Activated naive CD4-positive, alpha-beta T cell treated with anti-CD3 and anti-CD28 coated beads, Interleukin-2, amount 10 ng/mL, durations not matched to agents 7 days and 5 days (primary cell): ENCODE data around the gene AJM1.
"Not testable (repeated sequence)": the region's sequence is repeated elsewhere in the genome, so short reads cannot be mapped to it uniquely, and the experiment has no call there.

Source experiments
- CTCF ChIA-PET: fragments of 350-600 bp; sonication (Branson Sonifier 250); formaldehyde crosslinking; loops from one replicate; lab custom pipeline; 2021; ENCODE audit warnings: antibody characterized with exemption; lab: Charles Lee
- DNase-seq: peaks from one replicate; pipeline ENCODE4 v3.0.0-alpha.2; 2020
- H3K27ac Mint-ChIP-seq: one replicate; pipeline ENCODE4 v1.8.0; 2021; ENCODE audit warnings: mild to moderate bottlenecking, moderate library complexity, mixed read lengths
- H3K27me3 Mint-ChIP-seq: one replicate; pipeline ENCODE4 v1.8.0; 2021; ENCODE audit warnings: mild to moderate bottlenecking, mixed read lengths
- H3K36me3 Mint-ChIP-seq: one replicate; pipeline ENCODE4 v1.8.0; 2021; ENCODE audit warnings: mixed read lengths
- H3K4me1 Mint-ChIP-seq: one replicate; pipeline ENCODE4 v1.8.0; 2021; ENCODE audit warnings: mixed read lengths
- H3K4me3 Mint-ChIP-seq: one replicate; pipeline ENCODE4 v1.8.0; 2021; ENCODE audit warnings: mild to moderate bottlenecking, moderate library complexity, mixed read lengths
- H3K9me3 Mint-ChIP-seq: one replicate; pipeline ENCODE4 v1.8.0; 2021; ENCODE audit warnings: mixed read lengths

The AJM1 gene

DNA sequence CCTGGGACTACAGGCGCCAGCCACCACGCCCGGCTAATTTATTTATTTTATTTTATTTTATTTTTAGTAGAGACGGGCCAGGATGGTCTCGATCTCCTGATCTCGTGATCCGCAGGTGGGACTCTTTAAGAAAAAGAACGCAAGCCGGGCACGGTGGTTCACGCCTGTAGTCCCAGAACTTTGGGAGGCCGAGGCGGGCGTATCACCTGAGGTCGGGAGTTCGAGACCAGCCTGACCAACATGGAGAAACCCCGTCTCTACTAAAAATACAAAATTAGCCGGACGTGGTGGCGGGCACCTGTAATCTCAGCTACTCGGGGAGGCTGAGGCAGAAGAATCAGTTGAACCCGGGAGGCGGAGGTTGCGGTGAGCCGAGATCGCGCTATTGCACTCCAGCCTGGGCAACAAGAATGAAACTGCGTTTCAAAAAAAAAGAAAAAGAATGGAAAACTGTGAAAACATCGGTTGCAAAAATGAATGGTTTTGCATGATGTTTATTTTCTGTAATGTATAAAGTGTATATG is 24.7 kb downstream of the AJM1 start:
- CTCF ChIA-PET, H3K27me3 Mint-ChIP-seq, DNase-seq, H3K9me3 Mint-ChIP-seq: not testable (repeated sequence)
- peak overlapping the region; percentile 76 for H3K27ac Mint-ChIP-seq
- H3K4me3 Mint-ChIP-seq: peak overlapping the region; percentile 71
- peaks cover 21% of the 10 kb centered on the region for H3K4me1 Mint-ChIP-seq
- H3K36me3 Mint-ChIP-seq: peaks cover 19% of the 10 kb centered on the region

DNA sequence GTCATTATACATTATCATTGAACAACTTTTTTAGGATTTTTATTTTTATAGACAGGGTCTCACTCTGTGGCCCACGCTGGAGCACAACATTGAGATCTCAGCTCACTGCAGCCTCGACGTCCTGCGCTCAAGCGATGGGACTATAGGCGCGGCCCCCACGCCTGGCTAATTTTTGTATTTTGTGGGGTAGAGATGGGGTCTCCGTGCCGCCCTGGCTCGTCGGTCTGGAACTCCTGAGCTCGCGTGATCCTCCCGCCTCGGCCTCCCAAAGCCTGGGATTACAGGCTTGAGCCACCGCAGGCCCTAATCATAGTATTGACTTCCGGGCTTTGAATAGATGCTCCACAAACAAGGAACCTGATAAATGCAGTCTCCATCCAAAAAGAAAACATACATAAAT is 25.2 kb downstream of the AJM1 start:
- H3K4me1 Mint-ChIP-seq: peaks cover 21% of the 10 kb centered on the region
- peaks cover 16% of the 10 kb centered on the region for H3K36me3 Mint-ChIP-seq
- peaks cover 3% of the 10 kb centered on the region for H3K9me3 Mint-ChIP-seq
- no peaks in the 10 kb centered on the region for H3K27me3 Mint-ChIP-seq
- CTCF ChIA-PET: no interaction called here
- DNase-seq: no peak
- no peak overlapping the region for H3K27ac Mint-ChIP-seq
- peak overlapping the region; percentile 71 for H3K4me3 Mint-ChIP-seq

DNA sequence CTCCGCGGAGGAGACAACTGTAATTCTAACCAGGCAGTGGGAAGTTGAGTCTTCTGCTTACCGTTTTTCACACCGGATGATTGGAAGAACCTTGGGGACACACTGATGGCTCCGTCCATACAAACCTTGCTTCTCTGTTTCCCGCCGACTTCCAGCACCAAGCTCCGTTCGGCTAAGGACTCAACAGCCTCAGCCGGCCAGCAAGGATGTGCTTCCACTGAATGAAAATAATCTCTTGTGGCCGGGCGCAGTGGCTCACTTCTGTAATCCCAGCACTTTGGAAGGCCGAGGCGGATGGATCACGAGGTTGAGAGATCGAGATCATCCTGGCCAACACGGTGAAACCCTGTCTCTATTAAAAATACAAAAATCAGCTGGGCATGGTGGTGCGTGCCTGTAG is 25.6 kb downstream of the AJM1 start:
- DNase-seq: no peak
- H3K4me3 Mint-ChIP-seq: peak overlapping the region; percentile 54
- H3K27ac Mint-ChIP-seq: no peak overlapping the region
- H3K36me3 Mint-ChIP-seq: peaks cover 16% of the 10 kb centered on the region
- H3K9me3 Mint-ChIP-seq: peaks cover 6% of the 10 kb centered on the region
- H3K27me3 Mint-ChIP-seq: no peaks in the 10 kb centered on the region
- peaks cover 21% of the 10 kb centered on the region for H3K4me1 Mint-ChIP-seq
- CTCF ChIA-PET: no interaction called here

DNA sequence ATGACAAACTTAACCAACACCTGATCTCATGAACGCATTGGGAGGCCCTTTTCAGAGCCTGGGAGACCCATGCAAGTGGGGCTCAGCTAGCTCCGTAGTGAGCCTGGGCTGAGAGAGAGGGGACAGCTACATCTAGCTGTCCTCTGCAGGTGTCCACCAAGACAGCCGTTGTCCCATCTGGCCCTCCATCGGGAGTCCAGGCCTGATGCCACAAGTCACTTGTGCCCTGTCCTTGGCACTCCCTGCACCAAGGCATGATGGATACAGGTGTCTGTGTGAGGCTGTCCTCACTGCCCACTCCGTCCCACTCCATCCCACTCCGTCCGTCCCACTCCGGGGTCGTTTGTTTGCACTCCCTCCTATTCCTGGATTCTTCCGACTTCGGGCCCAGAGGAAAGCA is 26.4 kb downstream of the AJM1 start:
- no peak overlapping the region for H3K27ac Mint-ChIP-seq
- peaks cover 6% of the 10 kb centered on the region for H3K9me3 Mint-ChIP-seq
- CTCF ChIA-PET: no interaction called here
- no peak for DNase-seq
- H3K27me3 Mint-ChIP-seq: no peaks in the 10 kb centered on the region
- peak overlapping the region; percentile 63 for H3K4me3 Mint-ChIP-seq
- peaks cover 12% of the 10 kb centered on the region for H3K36me3 Mint-ChIP-seq
- H3K4me1 Mint-ChIP-seq: peaks cover 21% of the 10 kb centered on the region

DNA sequence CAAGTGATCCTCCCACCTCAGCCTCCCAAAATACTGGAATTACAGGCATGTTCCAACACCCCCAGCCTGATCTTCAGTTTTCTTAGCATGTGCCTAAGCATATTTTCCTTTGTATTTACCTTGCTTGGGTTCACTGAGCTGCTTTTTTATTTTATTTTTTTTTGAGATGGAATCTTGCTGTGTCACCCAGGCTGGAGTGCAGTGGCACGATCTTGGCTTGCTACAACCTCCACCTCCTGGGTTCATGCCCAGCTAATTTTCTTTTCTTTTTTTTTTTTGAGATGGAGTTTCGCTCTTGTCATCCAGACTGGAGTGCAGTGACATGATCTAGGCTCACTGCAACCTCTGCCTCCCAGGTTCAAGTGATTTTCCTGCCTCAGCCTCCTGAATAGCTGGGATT is 27.3 kb downstream of the AJM1 start:
- not testable (repeated sequence) for H3K27me3 Mint-ChIP-seq, H3K9me3 Mint-ChIP-seq, H3K4me3 Mint-ChIP-seq, DNase-seq, H3K36me3 Mint-ChIP-seq, H3K27ac Mint-ChIP-seq
- CTCF ChIA-PET: interaction anchor here (1.5 kb wide), 1 partner anchor 12 kb away, joined by 3 read pairs; no protein-coding TSS in a partner anchor
- peaks cover 12% of the 10 kb centered on the region for H3K4me1 Mint-ChIP-seq

DNA sequence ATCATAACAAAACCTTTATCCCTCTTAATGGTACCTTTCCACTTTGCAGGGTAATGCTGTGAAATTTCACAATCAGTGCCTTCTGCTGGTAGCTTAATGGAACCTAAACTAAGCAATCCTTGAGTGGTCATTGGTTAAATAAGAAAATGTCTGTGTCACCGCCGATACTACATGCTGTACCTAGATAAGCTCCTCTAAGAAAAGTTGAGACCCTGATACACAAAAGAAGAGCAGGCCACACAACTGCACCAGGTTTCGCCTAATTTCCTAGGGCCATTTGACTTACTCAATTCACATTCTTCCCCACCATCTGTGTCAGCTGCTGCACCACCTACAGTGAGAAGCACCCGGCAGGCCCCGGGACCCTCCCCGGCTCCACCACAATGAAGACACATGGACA is 32.9 kb downstream of the AJM1 start:
- CTCF ChIA-PET: no interaction called here
- no peak overlapping the region for H3K4me3 Mint-ChIP-seq
- H3K9me3 Mint-ChIP-seq: peaks cover 6% of the 10 kb centered on the region
- peaks cover 3% of the 10 kb centered on the region for H3K4me1 Mint-ChIP-seq
- peaks cover 1% of the 10 kb centered on the region for H3K36me3 Mint-ChIP-seq
- no peak for DNase-seq
- no peak overlapping the region for H3K27ac Mint-ChIP-seq
- peaks cover 15% of the 10 kb centered on the region for H3K27me3 Mint-ChIP-seq

DNA sequence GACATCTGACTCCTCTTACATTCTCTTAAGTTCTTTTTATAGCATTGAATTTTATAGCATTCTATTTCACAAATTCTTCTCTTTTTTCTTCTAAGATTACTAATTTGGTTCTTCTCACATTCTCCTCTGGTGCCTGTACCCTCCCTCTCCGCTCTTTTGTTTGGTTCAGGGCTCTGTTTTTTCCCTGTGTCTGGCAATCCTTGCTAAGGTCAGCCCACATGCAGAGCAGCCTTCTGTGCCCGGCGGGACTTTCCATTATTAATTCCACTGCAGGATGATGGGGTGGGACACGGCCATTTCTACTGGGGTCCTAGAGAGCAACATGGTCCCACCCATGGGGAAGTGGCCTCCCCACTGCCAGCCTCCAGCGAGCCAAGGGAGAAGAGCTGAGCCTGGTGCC is 34.2 kb downstream of the AJM1 start:
- no peak for DNase-seq
- Mint-ChIP-seq H3K27ac (no peak overlapping the region), H3K27me3 (peaks cover 15% of the 10 kb centered on the region), H3K4me3 (no peak overlapping the region), H3K9me3 (peaks cover 4% of the 10 kb centered on the region), H3K36me3 (peaks cover 1% of the 10 kb centered on the region), H3K4me1 (peaks cover 14% of the 10 kb centered on the region)
- CTCF ChIA-PET: no interaction called here

DNA sequence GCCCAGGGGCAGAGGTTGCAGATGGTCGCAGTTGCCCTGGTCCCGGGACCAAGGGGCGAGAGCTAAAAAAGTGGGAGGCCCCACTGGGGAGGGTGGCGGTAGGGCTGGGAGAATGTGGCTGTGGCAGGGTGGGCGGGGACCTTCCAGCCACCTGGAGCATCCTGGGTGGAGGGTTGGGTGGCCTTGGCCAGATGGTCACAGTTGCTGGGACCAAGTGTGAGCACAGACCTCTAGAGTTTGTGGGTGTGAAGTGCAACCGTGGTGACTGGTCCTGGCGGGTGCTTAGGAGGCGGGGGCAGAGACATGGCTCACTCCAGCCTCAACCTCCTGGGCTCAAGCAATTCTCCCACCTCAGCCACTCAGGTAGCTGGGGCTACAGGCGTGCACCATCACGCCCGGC is 38.4 kb downstream of the AJM1 start:
- Mint-ChIP-seq H3K36me3 (peaks cover 7% of the 10 kb centered on the region), H3K27ac (peak overlapping the region; percentile 84), H3K4me3 (no peak overlapping the region), H3K4me1 (peaks cover 44% of the 10 kb centered on the region), H3K27me3 (peaks cover 15% of the 10 kb centered on the region), H3K9me3 (no peaks in the 10 kb centered on the region)
- no peak for DNase-seq
- CTCF ChIA-PET: interaction anchor here (1.3 to 1.5 kb wide), 2 partner anchors 20 to 148 kb away, joined by 3 to 4 read pairs; no protein-coding TSS in a partner anchor

DNA sequence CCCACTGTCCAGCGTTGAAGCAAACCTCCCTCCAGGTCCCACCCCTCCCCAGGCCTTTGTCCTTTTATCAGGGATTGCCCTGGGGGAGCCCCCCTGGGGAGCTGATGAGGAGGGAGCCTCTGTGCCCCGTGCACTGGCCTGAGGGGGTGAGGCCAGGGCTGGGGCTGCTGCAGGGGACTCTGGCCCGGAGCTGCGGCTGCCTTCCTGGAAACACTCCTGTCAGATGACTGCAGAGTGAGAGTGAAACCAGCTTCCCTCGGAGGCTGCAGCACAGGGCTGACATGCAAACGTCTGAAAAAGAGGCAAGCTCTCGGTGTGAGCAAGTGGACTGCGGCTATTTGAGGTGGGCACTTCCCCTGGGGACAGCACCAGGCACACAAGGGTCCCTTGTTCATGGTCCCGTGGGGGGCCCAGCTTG is 39.4 kb downstream of the AJM1 start:
- Mint-ChIP-seq H3K27ac (peak overlapping the region; percentile 89), H3K27me3 (peaks cover 8% of the 10 kb centered on the region), H3K36me3 (peaks cover 7% of the 10 kb centered on the region), H3K9me3 (no peaks in the 10 kb centered on the region), H3K4me1 (peaks cover 44% of the 10 kb centered on the region), H3K4me3 (peak overlapping the region; percentile 62)
- CTCF ChIA-PET: interaction anchor here (0.7 to 2.0 kb wide), 7 partner anchors 12 to 147 kb away, joined by 3 to 7 read pairs (median 4); partner anchors contain the start of gene AJM1
- DNase-seq: peak; percentile 78

DNA sequence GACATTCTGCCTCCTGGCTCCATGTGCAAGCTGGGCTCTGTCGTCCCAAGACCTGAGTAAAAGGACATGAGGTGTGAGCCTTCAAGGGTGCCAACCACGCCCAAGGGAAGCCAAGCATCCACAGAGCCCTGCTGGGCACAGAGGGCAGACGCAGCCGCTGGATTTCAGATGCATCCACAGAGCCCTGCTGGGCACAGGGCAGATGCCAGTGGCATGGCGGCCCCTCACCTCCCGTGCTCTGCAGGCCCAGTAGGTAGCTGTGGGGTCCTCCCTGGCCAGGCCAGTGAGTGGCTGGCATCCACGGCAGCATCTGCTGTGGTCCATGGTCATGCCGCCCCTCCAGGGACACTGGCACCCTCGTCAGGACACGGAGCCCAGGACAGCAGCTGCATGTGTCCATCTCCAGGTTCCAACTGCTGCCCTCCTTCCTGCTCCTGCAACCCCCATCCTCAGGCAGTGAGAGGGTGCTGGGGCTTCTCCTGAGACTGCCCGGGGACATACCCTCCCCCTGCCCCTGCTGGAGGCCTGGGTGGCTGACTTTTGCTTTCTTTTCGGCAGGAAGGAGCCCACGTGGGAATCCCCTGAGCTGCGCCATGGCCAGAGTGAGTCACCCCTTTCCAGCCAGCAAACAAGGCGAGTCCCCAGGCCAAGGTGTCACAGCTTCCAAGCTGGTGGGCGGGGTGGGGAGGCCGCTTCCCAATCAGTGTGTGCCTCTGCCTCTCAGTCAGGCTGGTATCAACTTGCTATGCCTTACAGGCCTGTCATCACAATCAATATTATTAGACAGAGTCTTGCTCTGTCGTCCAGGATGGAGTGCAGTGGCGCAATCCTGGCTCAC is 40.0 kb downstream of the AJM1 start:
- H3K27ac Mint-ChIP-seq: peak overlapping the region; percentile 89
- H3K4me1 Mint-ChIP-seq: peaks cover 48% of the 10 kb centered on the region
- peaks cover 4% of the 10 kb centered on the region for H3K27me3 Mint-ChIP-seq
- CTCF ChIA-PET: interaction anchor here (0.7 to 2.0 kb wide), 7 partner anchors 13 to 147 kb away, joined by 3 to 7 read pairs (median 4); partner anchors contain the start of gene AJM1
- no peaks in the 10 kb centered on the region for H3K9me3 Mint-ChIP-seq
- peak overlapping the region; percentile 62 for H3K4me3 Mint-ChIP-seq
- peaks cover 10% of the 10 kb centered on the region for H3K36me3 Mint-ChIP-seq
- DNase-seq: peak; percentile 92

DNA sequence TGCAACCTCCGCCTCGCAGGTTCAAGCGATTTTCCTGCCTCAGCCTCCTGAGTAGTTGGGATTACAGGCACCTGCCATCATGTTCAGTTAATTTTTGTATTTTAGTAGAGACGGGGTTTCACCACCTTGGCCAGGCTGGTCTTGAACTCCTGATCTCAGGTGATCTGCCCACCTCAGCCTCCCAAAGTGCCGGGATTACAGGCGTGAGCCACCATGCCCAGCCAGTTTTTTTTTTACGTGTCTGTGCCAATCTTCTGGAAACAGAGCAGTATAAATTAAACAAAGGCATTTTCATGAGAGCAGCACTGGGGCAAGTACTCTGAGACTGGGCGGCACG is 40.6 kb downstream of the AJM1 start:
- H3K27me3 Mint-ChIP-seq, H3K9me3 Mint-ChIP-seq, DNase-seq: not testable (repeated sequence)
- Mint-ChIP-seq H3K4me1 (peaks cover 52% of the 10 kb centered on the region), H3K4me3 (peak overlapping the region; percentile 62), H3K27ac (peak overlapping the region; percentile 89), H3K36me3 (peaks cover 10% of the 10 kb centered on the region)
- CTCF ChIA-PET: interaction anchor here (2.0 kb wide), 1 partner anchor 18 kb away, joined by 5 read pairs; no protein-coding TSS in a partner anchor

DNA sequence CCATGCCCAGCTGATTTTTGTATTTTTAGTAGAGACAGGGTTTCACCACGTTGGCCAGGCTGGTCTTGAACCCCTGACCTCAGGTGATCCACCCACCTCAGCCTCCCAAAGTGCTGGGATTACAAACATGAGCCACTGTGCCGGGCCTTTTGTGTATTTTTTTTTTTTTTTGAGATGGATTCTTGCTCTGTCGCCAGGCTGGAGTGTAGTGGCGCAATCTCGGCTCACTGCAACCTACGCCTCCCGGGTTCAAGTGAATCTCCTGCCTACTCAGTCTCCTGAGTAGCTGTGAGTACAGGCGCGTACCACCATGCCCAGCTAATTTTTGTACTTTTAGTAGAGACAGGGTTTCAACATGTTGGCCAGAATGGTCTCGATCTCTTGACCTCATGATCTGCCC is 41.4 kb downstream of the AJM1 start:
- not testable (repeated sequence) for DNase-seq, H3K9me3 Mint-ChIP-seq, H3K27me3 Mint-ChIP-seq, H3K4me3 Mint-ChIP-seq
- H3K4me1 Mint-ChIP-seq: peaks cover 59% of the 10 kb centered on the region
- peak overlapping the region; percentile 89 for H3K27ac Mint-ChIP-seq
- CTCF ChIA-PET: interaction anchor here (1.2 to 1.7 kb wide), 2 partner anchors 36 to 41 kb away, joined by 4 read pairs; partner anchors contain the start of gene AJM1
- peaks cover 10% of the 10 kb centered on the region for H3K36me3 Mint-ChIP-seq

DNA sequence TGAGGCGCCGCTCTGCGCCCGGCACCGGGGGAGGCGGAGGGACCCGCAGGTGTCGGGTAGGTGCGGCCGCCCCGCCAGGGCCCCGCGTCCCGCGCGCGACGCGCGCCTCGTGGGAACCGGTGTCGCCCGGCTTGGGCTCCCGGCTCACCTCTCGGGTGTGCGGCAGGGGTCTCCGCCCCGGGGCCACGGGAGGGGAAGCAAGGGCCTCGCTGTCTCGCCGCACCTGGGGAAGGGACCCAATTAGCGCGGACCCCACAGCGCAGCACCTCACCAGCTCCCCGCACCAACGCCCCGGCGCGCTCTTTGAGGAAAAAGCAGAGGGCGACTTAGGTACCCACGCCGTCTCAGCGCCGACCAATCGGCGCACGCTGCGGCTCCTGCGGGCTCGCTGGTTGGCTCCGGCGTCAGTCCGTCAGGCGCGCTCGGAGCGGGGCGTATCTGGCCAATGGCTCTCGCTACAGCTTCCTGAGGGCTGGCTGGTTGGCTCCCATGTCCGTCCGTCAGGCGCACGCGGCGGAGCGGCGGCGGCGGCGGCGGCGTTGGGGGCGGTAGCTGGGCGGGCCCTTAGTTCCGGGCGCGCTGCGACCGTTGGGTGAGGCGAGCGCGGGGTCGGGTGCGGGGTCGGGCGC is 43.8 kb downstream of the AJM1 start, which contains the start of gene TRAF2:
TRAF2 (plus strand) TSS at position 567 of the 629 bp plus-strand sequence. CDS start 12,225 bp downstream, outside the sequence.
- Mint-ChIP-seq H3K9me3 (no peaks in the 10 kb centered on the region), H3K27ac (peak within 1 kb of the TSS; percentile 78), H3K4me3 (peak within 1 kb of the TSS; percentile 95), H3K27me3 (no peaks in the 10 kb centered on the region), H3K4me1 (peaks cover 49% of the 10 kb centered on the region), H3K36me3 (peaks cover 14% of the 10 kb centered on the region)
- DNase-seq: peak; percentile 98
- CTCF ChIA-PET: interaction anchor here (0.9 kb wide), 1 partner anchor 44 kb away, joined by 3 read pairs; the partner anchor contains the start of gene AJM1
